NCI-H446 (cell line): Measurements from ENCODE around the gene UPP2.

Experiments used
- DNase-seq, 2 experiments: peaks; one replicate each; lab custom pipeline; 2025; lab: John Stamatoyannopoulos, UW

The UPP2 gene

GRCh38 chr2:158142165-158142564 lies 40.5 kb downstream of the UPP2 start:
- DNase-seq: no peak

- no peak for DNase-seq
Observed at GRCh38 chr2:158142568-158143332, 41.1 kb downstream of the UPP2 start.

- no peak for DNase-seq
Observed at GRCh38 chr2:158143703-158144360, 42.2 kb downstream of the UPP2 start.

- no peak for DNase-seq
Observed at GRCh38 chr2:158144914-158145625, 43.4 kb downstream of the UPP2 start.

GRCh38 chr2:158153270-158154015 lies 51.8 kb downstream of the UPP2 start:
- no peak for DNase-seq

GRCh38 chr2:158154596-158154995 lies 52.9 kb downstream of the UPP2 start:
- DNase-seq: no peak

GRCh38 chr2:158172719-158173118 lies 71.0 kb downstream of the UPP2 start:
- no peak for DNase-seq

- no peak for DNase-seq
Observed at GRCh38 chr2:158174495-158174894, 72.8 kb downstream of the UPP2 start.

- no peak for DNase-seq
Observed at GRCh38 chr2:158174956-158175355, 73.3 kb downstream of the UPP2 start.

GRCh38 chr2:158178646-158179045 lies 77.0 kb downstream of the UPP2 start:
- DNase-seq: no peak

GRCh38 chr2:158179660-158180059 lies 78.0 kb downstream of the UPP2 start:
- DNase-seq: peak in 1 of 2 experiments; percentile 12

GRCh38 chr2:158181171-158181570 lies 79.5 kb downstream of the UPP2 start:
- DNase-seq: no peak

- no peak for DNase-seq
Observed at GRCh38 chr2:158182676-158183295, 81.1 kb downstream of the UPP2 start.

GRCh38 chr2:158184001-158184400 lies 82.3 kb downstream of the UPP2 start:
- no peak for DNase-seq

GRCh38 chr2:158184556-158185343 lies 83.1 kb downstream of the UPP2 start:
- DNase-seq: no peak
